Fibroblast of villous mesenchyme (primary cell): ENCODE results near the gene STAMBP. TPM values are rescaled to one million over a fixed set of nuclear protein-coding genes. Genes with fewer than 3 reads are reported as not detected.
A peak's percentile ranks its signal among the peaks of the same experiment; 100 is the strongest.

Experiments
- DNase-seq: peaks from one replicate; pipeline ENCODE4 v3.0.0-alpha.2; 2010; ENCODE audit warnings: low read depth
- H3K4me3 ChIP-seq: 2 replicates; pipeline ENCODE4 v1.5.1; 2011; ENCODE audit warnings: low read depth, mild to moderate bottlenecking, low read length
- total RNA-seq: library from RNA; depleted of rRNA; stranded (reverse); fragments of >200 nt; gene quantifications from 2 replicates; pipeline ENCODE4 v1.2.3, GENCODE V29; 2012
- TF ChIP-seq, protein P1 (sequence below): IDR thresholded peaks from 2 replicates; pipeline ENCODE4 v1.5.1; 2012; ENCODE audit warnings: low read depth, mild to moderate bottlenecking, low read length; ENCODE audit not compliant: insufficient read depth

STAMBP gene
- total RNA-seq, 1 donor: 28.5 TPM

DNA sequence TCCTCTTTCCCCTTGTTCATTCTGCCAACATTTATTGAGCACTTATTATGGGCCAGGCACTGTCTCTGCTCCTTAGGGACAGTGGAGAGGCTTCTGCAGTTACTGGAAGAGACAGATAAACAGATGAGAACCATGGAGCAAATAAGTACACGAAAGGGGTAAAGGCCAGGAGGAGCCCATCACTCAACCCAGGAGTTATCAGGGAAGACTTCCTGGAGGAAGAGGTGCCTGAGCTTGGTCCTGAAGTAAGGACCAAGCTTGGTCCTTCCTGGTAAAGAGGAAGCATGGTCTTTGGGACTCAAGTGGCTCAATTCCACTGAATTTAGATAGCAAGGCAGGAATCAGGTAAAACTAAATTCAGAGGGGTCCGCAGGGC, 65.7 kb downstream of the STAMBP start:
- no peak overlapping the region for H3K4me3 ChIP-seq
- TF ChIP-seq, protein P1, sequence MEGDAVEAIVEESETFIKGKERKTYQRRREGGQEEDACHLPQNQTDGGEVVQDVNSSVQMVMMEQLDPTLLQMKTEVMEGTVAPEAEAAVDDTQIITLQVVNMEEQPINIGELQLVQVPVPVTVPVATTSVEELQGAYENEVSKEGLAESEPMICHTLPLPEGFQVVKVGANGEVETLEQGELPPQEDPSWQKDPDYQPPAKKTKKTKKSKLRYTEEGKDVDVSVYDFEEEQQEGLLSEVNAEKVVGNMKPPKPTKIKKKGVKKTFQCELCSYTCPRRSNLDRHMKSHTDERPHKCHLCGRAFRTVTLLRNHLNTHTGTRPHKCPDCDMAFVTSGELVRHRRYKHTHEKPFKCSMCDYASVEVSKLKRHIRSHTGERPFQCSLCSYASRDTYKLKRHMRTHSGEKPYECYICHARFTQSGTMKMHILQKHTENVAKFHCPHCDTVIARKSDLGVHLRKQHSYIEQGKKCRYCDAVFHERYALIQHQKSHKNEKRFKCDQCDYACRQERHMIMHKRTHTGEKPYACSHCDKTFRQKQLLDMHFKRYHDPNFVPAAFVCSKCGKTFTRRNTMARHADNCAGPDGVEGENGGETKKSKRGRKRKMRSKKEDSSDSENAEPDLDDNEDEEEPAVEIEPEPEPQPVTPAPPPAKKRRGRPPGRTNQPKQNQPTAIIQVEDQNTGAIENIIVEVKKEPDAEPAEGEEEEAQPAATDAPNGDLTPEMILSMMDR: no peak
- DNase-seq: no peak

DNA sequence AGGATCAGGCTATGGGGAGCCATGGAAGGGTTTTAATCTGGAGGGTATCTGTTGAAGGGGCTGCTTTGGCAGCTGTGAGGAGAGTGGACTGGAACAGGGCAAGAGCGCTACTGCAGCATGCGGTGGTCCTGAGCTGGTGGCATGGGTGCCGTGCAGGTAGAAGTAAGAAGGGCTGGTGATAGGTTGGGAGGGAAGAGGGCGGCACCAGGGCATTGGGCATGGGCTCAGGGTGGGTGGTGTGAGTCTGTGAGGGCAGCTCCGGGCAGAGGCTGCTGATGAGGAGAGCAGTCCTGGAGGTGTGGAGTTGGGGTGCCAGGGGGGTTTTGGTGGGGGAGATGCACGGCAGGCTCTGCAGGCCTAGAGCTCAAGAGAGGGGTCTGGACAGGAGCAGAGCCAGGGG, 66.1 kb downstream of the STAMBP start:
- no peak for DNase-seq
- no peak overlapping the region for H3K4me3 ChIP-seq
- TF ChIP-seq, protein P1: no peak

DNA sequence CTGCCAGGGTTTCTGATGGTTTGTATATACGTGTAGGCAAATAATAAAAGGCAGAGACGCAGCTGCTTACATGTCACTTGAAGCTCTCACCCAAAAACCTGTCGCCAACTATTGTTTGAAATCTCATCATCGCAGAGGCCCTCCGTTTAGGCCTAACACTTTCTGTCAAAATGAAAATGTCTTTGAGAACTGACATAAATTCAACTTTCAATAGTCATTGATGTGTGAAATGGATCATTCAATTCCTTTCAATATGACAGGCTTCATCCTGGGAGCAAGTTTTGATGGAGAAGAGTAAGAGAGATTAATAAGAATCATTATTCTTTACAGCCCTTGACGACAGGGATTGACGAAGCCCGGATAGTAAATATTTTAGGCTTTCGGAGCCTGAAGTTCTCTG, 66.7 kb downstream of the STAMBP start:
- TF ChIP-seq, protein P1: no peak
- H3K4me3 ChIP-seq: no peak overlapping the region
- no peak for DNase-seq

DNA sequence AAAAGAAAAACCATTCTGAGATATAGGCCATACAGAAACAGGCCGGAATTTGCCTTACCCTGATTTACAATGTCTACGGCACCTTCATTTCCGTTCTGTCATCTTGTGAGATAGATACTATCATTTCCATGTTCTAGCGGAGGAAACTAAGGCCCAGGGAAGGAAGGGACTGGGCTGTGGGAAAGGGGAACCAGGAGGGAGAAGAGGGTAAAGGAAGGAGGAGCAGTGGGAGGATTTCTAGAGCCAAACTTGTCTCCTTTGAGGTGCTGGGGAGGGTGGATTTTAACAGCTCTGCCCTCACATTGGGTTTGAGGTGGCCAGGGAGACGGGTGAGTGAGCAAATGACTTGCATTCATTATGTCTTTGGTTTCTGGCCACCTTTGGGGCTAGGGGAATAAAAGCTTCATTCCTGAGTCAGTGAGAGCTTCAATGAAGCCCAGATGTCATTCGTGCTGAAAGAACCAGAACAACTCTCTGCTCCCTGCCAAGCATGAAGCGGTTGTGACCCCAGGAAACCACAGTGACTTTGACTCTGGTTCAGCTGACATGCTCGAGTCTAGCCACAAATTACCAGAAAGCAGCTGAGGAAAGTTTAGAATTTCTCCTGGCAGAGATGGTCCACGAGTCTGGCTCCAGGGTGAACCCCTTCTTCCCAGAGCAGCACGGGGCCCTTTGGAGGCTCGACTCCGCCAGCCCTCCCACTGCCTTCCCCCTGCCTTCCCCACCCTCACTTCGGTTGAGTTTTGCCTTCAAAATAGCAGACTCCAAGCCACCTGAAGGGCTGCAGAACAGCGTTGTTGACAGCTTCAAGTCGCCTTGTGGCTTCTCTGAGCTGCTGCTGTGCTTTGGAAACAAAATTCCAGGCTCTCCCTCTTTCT, 67.8 kb downstream of the STAMBP start:
- H3K4me3 ChIP-seq: no peak overlapping the region
- TF ChIP-seq, protein P1: no peak

DNA sequence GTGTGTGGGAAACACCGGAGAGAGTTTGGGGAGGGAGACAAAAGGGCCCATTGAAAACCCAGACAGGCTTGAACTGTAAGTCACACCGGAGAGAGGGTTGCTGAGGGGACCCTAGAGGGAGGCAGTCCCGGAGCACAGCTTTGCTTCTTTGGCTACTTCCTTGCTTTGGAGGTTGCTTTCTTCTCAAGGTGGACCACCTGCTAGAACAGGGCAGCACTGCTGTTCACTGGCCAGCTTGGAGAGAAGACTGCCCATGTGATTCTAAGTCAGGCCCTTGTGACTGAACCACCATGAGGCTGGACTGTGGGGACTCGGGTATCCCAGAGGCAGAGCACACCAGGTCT, 68.5 kb downstream of the STAMBP start:
- TF ChIP-seq, protein P1: no peak
- DNase-seq: no peak
- H3K4me3 ChIP-seq: no peak overlapping the region

More for the DNA sequence above, 67.8 kb downstream of the STAMBP start:
- DNase-seq: peak; percentile 58

DNA sequence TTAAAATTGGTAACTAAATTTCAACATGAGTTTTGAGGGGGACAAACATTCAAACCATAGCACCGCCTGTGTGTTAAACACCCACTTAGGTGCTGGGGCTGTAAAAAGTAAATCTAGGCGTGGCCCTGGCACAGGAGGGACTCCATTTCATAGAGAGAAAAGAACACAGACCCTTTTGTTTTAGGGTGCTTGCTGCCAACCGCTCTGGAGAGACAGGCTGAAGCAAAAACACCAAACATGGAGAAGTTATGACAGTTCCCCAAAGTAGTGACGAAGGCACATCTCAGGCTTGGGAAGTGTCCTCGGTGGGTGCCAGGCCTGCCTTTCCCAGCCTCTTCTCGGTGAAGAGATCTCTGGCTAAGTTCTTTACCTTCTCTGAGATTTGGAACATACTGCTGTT, 69.2 kb downstream of the STAMBP start:
- no peak for DNase-seq
- TF ChIP-seq, protein P1: no peak
- H3K4me3 ChIP-seq: no peak overlapping the region
